HG03571 (cell line): ENCODE results near the gene MAP3K1.
"Not testable (repeated sequence)": the region's sequence is repeated elsewhere in the genome, so short reads cannot be mapped to it uniquely, and the experiment has no call there.

Source experiments
- ATAC-seq: cut with Tn5 transposase; IDR thresholded peaks from one replicate; pipeline ENCODE4 v1.9.1; 2021; ENCODE audit not compliant: unreplicated experiment

Gene MAP3K1

GRCh38 chr5:56815658-56816545 is 553 bp downstream of the MAP3K1 start:
- ATAC-seq, result peak; percentile 36

GRCh38 chr5:56816546-56817081 is 1.3 kb downstream of the MAP3K1 start:
- peak; percentile 40 for ATAC-seq

GRCh38 chr5:56817263-56818014 is 2.1 kb downstream of the MAP3K1 start:
- ATAC-seq, result no peak

GRCh38 chr5:56818450-56819037 is 3.2 kb downstream of the MAP3K1 start:
- ATAC-seq, result no peak

- ATAC-seq, result no peak
Measured at GRCh38 chr5:56819060-56819881, 3.9 kb downstream of the MAP3K1 start.

GRCh38 chr5:56821868-56822267 is 6.5 kb downstream of the MAP3K1 start:
- not testable (repeated sequence) for ATAC-seq

GRCh38 chr5:56822981-56823380 is 7.6 kb downstream of the MAP3K1 start:
- no peak for ATAC-seq

- no peak for ATAC-seq
Measured at GRCh38 chr5:56824019-56824418, 8.7 kb downstream of the MAP3K1 start.

- no peak for ATAC-seq
Measured at GRCh38 chr5:56825222-56825824, 10.0 kb downstream of the MAP3K1 start.

GRCh38 chr5:56827049-56827448 is 11.7 kb downstream of the MAP3K1 start:
- no peak for ATAC-seq

GRCh38 chr5:56827924-56828323 is 12.6 kb downstream of the MAP3K1 start:
- ATAC-seq, result no peak

- peak; percentile 80 for ATAC-seq
Measured at GRCh38 chr5:56829137-56829908, 14.0 kb downstream of the MAP3K1 start.

- ATAC-seq, result no peak
Measured at GRCh38 chr5:56831773-56832172, 16.4 kb downstream of the MAP3K1 start.

GRCh38 chr5:56833325-56833724 is 18.0 kb downstream of the MAP3K1 start:
- no peak for ATAC-seq

- no peak for ATAC-seq
Measured at GRCh38 chr5:56837381-56837780, 22.0 kb downstream of the MAP3K1 start.

- ATAC-seq, result no peak
Measured at GRCh38 chr5:56837956-56838355, 22.6 kb downstream of the MAP3K1 start.

GRCh38 chr5:56838409-56839039 is 23.2 kb downstream of the MAP3K1 start:
- peak; percentile 57 for ATAC-seq

GRCh38 chr5:56839062-56839461 is 23.7 kb downstream of the MAP3K1 start:
- ATAC-seq, result no peak

- peak; percentile 45 for ATAC-seq
Measured at GRCh38 chr5:56840597-56840996, 25.2 kb downstream of the MAP3K1 start.
